GM12872 (cell line): Measurements from ENCODE around the gene EIF4A3.

Experiments used
- CTCF ChIP-seq: IDR thresholded peaks from 3 replicates; pipeline ENCODE4 v1.5.1; 2011; ENCODE audit warnings: low read depth, mild to moderate bottlenecking, low read length, moderate library complexity; ENCODE audit not compliant: insufficient read depth

The EIF4A3 gene

DNA sequence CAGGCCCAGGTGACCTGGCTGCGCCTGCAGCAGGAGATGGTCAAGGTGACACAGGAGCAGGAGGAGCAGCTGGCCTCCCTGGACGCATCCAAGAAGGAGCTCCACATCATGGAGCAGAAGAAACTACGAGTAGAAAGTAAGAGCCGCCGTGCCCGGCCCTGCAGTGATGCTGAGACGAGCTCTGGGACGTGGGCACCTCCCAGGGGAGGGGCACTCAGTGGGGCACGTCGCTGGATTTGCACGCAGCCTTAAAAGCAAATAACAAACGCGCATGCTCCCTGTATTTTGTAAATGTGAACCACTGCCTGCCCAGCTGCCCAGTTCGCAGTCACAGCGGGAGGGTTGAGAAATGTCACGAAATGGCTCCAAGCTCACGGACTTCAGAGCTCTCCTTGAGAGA is 60.8 kb downstream of the EIF4A3 start:
- no peak for TF ChIP-seq CTCF

DNA sequence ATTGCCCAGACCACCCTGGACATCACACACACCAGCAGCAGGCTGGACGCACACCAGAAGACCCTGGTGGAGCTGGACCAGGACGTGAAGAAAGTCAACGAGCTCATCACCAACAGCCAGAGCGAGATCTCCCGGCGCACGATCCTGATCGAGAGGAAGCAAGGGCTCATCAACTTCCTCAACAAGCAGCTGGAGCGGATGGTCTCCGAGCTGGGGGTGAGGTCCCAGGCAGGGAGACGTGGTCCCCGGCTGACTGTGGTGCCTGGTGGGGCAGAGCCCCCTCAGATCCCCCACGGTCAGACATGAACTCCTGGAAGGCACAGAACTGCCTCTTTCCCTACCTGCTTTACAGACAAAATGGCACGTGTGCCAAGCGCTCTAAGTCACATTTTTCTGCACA is 62.2 kb downstream of the EIF4A3 start:
- TF ChIP-seq CTCF = no peak
